GM19025 (cell line): ENCODE measurements around the gene TMEM169.
"Not testable (repeated sequence)": the region's sequence is repeated elsewhere in the genome, so short reads cannot be mapped to it uniquely, and the experiment has no call there.

Source experiments
- ATAC-seq: cut with Tn5 transposase; IDR thresholded peaks from one replicate; pipeline ENCODE4 v1.9.1; 2021; ENCODE audit warnings: mild to moderate bottlenecking, low read depth, moderate library complexity; ENCODE audit not compliant: unreplicated experiment

The TMEM169 gene

GRCh38 chr2:216070195-216070594 lies 11.5 kb upstream of the TMEM169 start:
- ATAC-seq: no peak

GRCh38 chr2:216071111-216071851 lies 10.4 kb upstream of the TMEM169 start:
- ATAC-seq: no peak

GRCh38 chr2:216072473-216072872 lies 9.2 kb upstream of the TMEM169 start:
- ATAC-seq: no peak

- no peak for ATAC-seq
These were observed 7.9 kb upstream of the TMEM169 start for GRCh38 chr2:216073773-216074172.

- no peak for ATAC-seq
These were observed 7.3 kb upstream of the TMEM169 start for GRCh38 chr2:216074380-216074779.

- no peak for ATAC-seq
These were observed 6.9 kb upstream of the TMEM169 start for GRCh38 chr2:216074794-216075193.

- ATAC-seq: no peak
These were observed 5.9 kb upstream of the TMEM169 start for GRCh38 chr2:216075510-216076485.

GRCh38 chr2:216078776-216079175 lies 2.9 kb upstream of the TMEM169 start:
- ATAC-seq: no peak

GRCh38 chr2:216080048-216080447 lies 1.7 kb upstream of the TMEM169 start:
- not testable (repeated sequence) for ATAC-seq

GRCh38 chr2:216081012-216081411 lies 707 bp upstream of the TMEM169 start:
- ATAC-seq: no peak

GRCh38 chr2:216082117-216082711 lies 495 bp downstream of the TMEM169 start:
- ATAC-seq: no peak

GRCh38 chr2:216082805-216083204 lies 1.1 kb downstream of the TMEM169 start:
- ATAC-seq: no peak

- no peak for ATAC-seq
These were observed 2.0 kb downstream of the TMEM169 start for GRCh38 chr2:216083464-216084281.

- ATAC-seq: no peak
These were observed 2.8 kb downstream of the TMEM169 start for GRCh38 chr2:216084547-216084946.

- ATAC-seq: no peak
These were observed 4.6 kb downstream of the TMEM169 start for GRCh38 chr2:216086207-216086893.

GRCh38 chr2:216090369-216090786 lies 8.7 kb downstream of the TMEM169 start:
- ATAC-seq: no peak

- ATAC-seq: no peak
These were observed 10.9 kb downstream of the TMEM169 start for GRCh38 chr2:216092646-216093045.

- ATAC-seq: no peak
These were observed 13.0 kb downstream of the TMEM169 start for GRCh38 chr2:216094701-216095100.

- no peak for ATAC-seq
These were observed 17.0 kb downstream of the TMEM169 start for GRCh38 chr2:216098421-216099334.
